ENCODE results near the gene SLC15A3. TPM values are rescaled to one million over a fixed set of nuclear protein-coding genes. Genes with fewer than 3 reads are reported as not detected.

SLC15A3 gene
- total RNA-seq, 1 experiment from 2014 or later: 8.7 TPM

DNA sequence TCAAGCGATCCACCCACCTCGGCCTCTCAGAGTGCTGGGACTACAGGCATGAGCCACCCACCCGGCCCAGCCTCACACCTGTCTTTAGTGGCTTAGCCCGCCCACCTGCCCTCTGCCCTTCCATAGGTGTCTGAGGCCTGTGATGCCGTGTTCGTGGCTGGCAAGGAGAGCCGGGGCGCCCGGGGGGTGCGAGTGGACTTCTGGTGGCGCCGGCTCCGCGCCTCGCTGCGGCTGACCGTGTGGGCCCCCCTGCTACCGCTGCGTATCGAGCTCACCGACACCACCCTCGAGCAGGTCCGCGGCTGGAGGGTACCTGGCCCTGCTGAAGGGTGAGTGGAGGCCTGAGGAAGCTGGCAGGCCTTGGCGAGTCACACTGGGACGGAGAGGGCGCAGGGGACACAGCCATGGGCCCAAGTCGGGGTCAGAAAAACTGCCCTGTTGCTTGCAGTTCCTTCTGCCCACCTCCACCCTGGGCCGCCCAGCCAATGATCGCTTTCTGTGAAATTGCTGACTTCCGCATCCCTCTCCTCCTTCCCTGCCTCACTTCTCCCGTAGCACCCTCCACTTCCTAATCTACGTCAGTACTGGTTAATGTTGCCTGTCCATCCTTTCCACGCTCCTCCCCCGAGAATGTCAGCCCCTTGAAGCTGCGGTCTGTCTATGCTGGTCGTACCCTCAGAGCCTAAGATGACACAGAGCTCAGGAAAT lies 18.4 kb downstream of the SLC15A3 start:
- no peaks in the 10 kb centered on the region for H3K9me3 ChIP-seq (ENCODE audit: control insufficient read depth, insufficient read depth, low read depth, low read length)
- no TSS peak for BruUV-seq (replicated peaks)
- no peak for DNase-seq (ENCODE audit: low read depth, low spot score)
- ChIA-PET POLR2A (no interaction called here), CTCF (no interaction called here)
- no peaks in the 10 kb centered on the region for H3K27me3 ChIP-seq (ENCODE audit: control insufficient read depth, insufficient read depth, low read length)
- in situ Hi-C loops (cut with HindIII; ENCODE audit: low pct_unique_long_range_greater_than_20kb, low sequenced_read_pairs) (no loop called here), intact Hi-C loops (cut with micrococcal nuclease; ENCODE audit: unreplicated experiment) (no loop called here)
- H3K4me3 ChIP-seq (ENCODE audit: low read depth in 2 of 2, low read length in 2 of 2): no peak overlapping the region
- no peak overlapping the region for H3K27ac ChIP-seq (ENCODE audit: low read length)
- TF ChIP-seq, protein P1, sequence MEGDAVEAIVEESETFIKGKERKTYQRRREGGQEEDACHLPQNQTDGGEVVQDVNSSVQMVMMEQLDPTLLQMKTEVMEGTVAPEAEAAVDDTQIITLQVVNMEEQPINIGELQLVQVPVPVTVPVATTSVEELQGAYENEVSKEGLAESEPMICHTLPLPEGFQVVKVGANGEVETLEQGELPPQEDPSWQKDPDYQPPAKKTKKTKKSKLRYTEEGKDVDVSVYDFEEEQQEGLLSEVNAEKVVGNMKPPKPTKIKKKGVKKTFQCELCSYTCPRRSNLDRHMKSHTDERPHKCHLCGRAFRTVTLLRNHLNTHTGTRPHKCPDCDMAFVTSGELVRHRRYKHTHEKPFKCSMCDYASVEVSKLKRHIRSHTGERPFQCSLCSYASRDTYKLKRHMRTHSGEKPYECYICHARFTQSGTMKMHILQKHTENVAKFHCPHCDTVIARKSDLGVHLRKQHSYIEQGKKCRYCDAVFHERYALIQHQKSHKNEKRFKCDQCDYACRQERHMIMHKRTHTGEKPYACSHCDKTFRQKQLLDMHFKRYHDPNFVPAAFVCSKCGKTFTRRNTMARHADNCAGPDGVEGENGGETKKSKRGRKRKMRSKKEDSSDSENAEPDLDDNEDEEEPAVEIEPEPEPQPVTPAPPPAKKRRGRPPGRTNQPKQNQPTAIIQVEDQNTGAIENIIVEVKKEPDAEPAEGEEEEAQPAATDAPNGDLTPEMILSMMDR (IDR thresholded peaks at IDR 0.05): no peak
- TF ChIP-seq TCF7L2 (IDR thresholded peaks at IDR 0.05; ENCODE audit: low read depth, low read length): no peak
- TF ChIP-seq SIN3A (IDR thresholded peaks at IDR 0.05; ENCODE audit: borderline replicate concordance, insufficient read depth, low read depth, low read length): no peak
- TF ChIP-seq POLR2AphosphoS5 (IDR thresholded peaks at IDR 0.05; ENCODE audit: low read depth, low read length): no peak
- TF ChIP-seq, protein P2, sequence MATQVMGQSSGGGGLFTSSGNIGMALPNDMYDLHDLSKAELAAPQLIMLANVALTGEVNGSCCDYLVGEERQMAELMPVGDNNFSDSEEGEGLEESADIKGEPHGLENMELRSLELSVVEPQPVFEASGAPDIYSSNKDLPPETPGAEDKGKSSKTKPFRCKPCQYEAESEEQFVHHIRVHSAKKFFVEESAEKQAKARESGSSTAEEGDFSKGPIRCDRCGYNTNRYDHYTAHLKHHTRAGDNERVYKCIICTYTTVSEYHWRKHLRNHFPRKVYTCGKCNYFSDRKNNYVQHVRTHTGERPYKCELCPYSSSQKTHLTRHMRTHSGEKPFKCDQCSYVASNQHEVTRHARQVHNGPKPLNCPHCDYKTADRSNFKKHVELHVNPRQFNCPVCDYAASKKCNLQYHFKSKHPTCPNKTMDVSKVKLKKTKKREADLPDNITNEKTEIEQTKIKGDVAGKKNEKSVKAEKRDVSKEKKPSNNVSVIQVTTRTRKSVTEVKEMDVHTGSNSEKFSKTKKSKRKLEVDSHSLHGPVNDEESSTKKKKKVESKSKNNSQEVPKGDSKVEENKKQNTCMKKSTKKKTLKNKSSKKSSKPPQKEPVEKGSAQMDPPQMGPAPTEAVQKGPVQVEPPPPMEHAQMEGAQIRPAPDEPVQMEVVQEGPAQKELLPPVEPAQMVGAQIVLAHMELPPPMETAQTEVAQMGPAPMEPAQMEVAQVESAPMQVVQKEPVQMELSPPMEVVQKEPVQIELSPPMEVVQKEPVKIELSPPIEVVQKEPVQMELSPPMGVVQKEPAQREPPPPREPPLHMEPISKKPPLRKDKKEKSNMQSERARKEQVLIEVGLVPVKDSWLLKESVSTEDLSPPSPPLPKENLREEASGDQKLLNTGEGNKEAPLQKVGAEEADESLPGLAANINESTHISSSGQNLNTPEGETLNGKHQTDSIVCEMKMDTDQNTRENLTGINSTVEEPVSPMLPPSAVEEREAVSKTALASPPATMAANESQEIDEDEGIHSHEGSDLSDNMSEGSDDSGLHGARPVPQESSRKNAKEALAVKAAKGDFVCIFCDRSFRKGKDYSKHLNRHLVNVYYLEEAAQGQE (IDR thresholded peaks at IDR 0.05; ENCODE audit: insufficient read depth in 1 of 2, low read depth in 2 of 2, low read length in 1 of 2): no peak
- H3K4me1 ChIP-seq (ENCODE audit: control insufficient read depth, insufficient read depth, low read length): no peaks in the 10 kb centered on the region
- no peak for ATAC-seq
- no peaks in the 10 kb centered on the region for H3K36me3 ChIP-seq (ENCODE audit: control insufficient read depth, insufficient read depth, low read length)

DNA sequence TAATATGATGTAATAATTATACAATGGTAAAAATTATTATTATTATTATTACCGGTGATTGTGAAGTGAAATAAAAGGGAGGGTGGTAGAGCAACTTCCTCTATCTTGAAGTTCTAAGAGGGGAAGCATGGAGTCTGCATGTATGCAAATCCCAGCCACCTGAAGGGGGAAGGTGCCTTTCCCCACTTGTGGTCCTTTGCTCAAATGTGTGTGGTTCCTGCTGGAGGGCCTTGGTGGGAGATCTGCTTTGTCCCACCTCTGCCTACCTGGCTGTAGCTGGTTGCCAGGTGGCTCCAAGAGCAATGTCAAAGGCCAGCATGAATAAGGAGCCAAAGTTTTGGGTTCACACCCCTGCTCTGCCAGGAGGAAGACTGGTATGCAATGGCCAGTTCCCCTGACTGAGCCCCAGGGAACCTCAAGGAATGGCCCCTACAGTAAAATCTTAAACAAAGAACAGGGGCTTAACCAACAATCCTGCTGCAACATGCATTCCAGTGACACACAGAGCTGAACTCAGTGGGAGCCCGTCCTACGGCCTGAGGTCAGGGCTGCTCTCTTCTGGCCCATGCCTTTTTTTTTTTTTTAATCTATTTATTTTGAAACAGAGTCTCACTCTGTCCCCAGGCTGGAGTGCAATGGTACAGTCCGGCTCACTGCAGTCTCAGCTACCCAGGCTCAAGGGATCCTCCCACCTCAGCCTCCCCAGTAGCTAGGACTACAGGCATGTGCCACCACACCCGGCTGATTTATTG lies 19.2 kb downstream of the SLC15A3 start:
- no TSS peak for BruUV-seq (replicated peaks)
- Histone ChIP-seq H3K4me1 (ENCODE audit: control insufficient read depth, insufficient read depth, low read length) (no peaks in the 10 kb centered on the region), H3K36me3 (ENCODE audit: control insufficient read depth, insufficient read depth, low read length) (no peaks in the 10 kb centered on the region; the same call in 1 of the 2 replicates), H3K27me3 (ENCODE audit: control insufficient read depth, insufficient read depth, low read length) (no peaks in the 10 kb centered on the region), H3K27ac (ENCODE audit: low read length) (no peak overlapping the region), H3K4me3 (ENCODE audit: low read depth in 2 of 2, low read length in 2 of 2) (no peak overlapping the region), H3K9me3 (ENCODE audit: control insufficient read depth, insufficient read depth, low read depth, low read length) (no peaks in the 10 kb centered on the region)
- no peak for DNase-seq (ENCODE audit: low read depth, low spot score)
- no peak for ATAC-seq
- in situ Hi-C loops (cut with HindIII; ENCODE audit: low pct_unique_long_range_greater_than_20kb, low sequenced_read_pairs) (no loop called here), intact Hi-C loops (cut with micrococcal nuclease; ENCODE audit: unreplicated experiment) (no loop called here)
- POLR2A ChIA-PET: no interaction called here
- TF ChIP-seq TCF7L2 (IDR thresholded peaks at IDR 0.05; ENCODE audit: low read depth, low read length): no peak
- TF ChIP-seq POLR2AphosphoS5 (IDR thresholded peaks at IDR 0.05; ENCODE audit: low read depth, low read length): no peak
- TF ChIP-seq, protein P2 (IDR thresholded peaks at IDR 0.05; ENCODE audit: insufficient read depth in 1 of 2, low read depth in 2 of 2, low read length in 1 of 2): no peak
- TF ChIP-seq, protein P1 (IDR thresholded peaks at IDR 0.05): no peak
- no peak for TF ChIP-seq SIN3A (IDR thresholded peaks at IDR 0.05; ENCODE audit: borderline replicate concordance, insufficient read depth, low read depth, low read length)
- CTCF ChIA-PET: no interaction called here

Measured in Panc1 (cell line).